BJ (cell line): ENCODE data around the gene SUPV3L1. TPM values are rescaled to one million over a fixed set of nuclear protein-coding genes. Genes with fewer than 3 reads are reported as not detected.

Experiments used
- CTCF ChIA-PET: fragments of 350-600 bp; formaldehyde crosslinking; extraction: SDS; loops from one replicate; lab custom pipeline; 2021; ENCODE audit warnings: antibody characterized with exemption, inconsistent platforms; lab: Yijun Ruan, JAX
- POLR2A ChIA-PET: fragments of 300-600 bp; sonication (Branson Sonifier 250); formaldehyde crosslinking; extraction: SDS; loops from one replicate; lab custom pipeline; 2021; ENCODE audit warnings: antibody characterized with exemption; lab: Charles Lee
- DNase-seq: peaks from one replicate; pipeline ENCODE4 v3.0.0-alpha.2; 2011; ENCODE audit warnings: low read depth
- H3K27me3 ChIP-seq: 2 replicates; pipeline ENCODE4 v1.6.0; 2011; ENCODE audit warnings: low read length; ENCODE audit not compliant: control insufficient read depth, insufficient read depth
- H3K36me3 ChIP-seq: 2 replicates; pipeline ENCODE4 v1.5.1; 2011; ENCODE audit warnings: low read length; ENCODE audit not compliant: control insufficient read depth, insufficient read depth
- H3K4me3 ChIP-seq: 2 replicates; pipeline ENCODE4 v1.5.1; 2011; ENCODE audit warnings: low read depth, mild to moderate bottlenecking, control low read depth, low read length
- CTCF ChIP-seq: IDR thresholded peaks from 2 replicates; pipeline ENCODE4 v1.5.1; 2011; ENCODE audit warnings: low read depth, mild to moderate bottlenecking, control low read depth, inconsistent platforms, low read length, moderate library complexity; ENCODE audit not compliant: insufficient read depth
- polyA plus RNA-seq: library from polyadenylated mRNA; depleted of rRNA; stranded (reverse); fragments of >200 nt; gene quantifications from 2 replicates; pipeline ENCODE4 v1.2.3, GENCODE V29; 2011

Gene SUPV3L1
- polyA plus RNA-seq, 1 experiment = 17.1 TPM

DNA sequence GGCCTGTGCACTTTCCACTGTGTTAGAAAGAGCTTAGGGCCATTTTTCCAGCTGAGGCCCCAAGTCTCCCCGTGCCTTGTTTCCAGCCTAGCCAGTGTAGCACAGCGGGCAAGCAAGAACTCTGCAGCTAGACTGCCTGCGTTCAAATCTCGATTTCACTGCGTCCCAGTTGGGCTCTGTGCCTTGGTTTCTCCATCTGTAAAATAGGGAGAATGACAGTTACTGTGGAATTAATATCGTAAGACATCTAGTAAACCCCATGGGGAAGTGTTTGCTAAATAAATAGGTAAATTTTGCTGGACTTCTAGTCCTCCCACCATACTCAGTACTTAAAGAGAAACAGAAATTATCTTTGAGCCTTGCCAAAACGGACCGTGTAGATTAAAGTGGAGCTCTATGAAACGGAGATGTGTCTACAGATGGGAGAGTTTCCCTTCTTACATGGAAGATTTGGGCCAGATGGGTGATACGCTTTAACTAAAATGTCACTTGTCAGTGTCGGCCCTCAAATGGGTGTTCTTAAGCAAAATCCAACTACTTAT lies 36.6 kb downstream of the SUPV3L1 start:
- ChIA-PET POLR2A (no interaction called here), CTCF (interaction anchor here (0.6 to 1.6 kb wide), 3 partner anchors 11 to 54 kb away, joined by 3 read pairs; no protein-coding TSS in a partner anchor)
- no peak for TF ChIP-seq CTCF
- H3K27me3 ChIP-seq = no peaks in the 10 kb centered on the region
- no peak overlapping the region for H3K4me3 ChIP-seq
- no peaks in the 10 kb centered on the region for H3K36me3 ChIP-seq
- DNase-seq = no peak

GRCh38 chr10:69217119-69217754 lies 37.2 kb downstream of the SUPV3L1 start:
- POLR2A ChIA-PET = no interaction called here
- CTCF ChIA-PET = interaction anchor here (1.6 kb wide), 1 partner anchor 12 kb away, joined by 3 read pairs; no protein-coding TSS in a partner anchor
- Histone ChIP-seq H3K27me3 (no peaks in the 10 kb centered on the region), H3K36me3 (no peaks in the 10 kb centered on the region), H3K4me3 (no peak overlapping the region)
- TF ChIP-seq CTCF = no peak
- DNase-seq = peak; percentile 66

DNA sequence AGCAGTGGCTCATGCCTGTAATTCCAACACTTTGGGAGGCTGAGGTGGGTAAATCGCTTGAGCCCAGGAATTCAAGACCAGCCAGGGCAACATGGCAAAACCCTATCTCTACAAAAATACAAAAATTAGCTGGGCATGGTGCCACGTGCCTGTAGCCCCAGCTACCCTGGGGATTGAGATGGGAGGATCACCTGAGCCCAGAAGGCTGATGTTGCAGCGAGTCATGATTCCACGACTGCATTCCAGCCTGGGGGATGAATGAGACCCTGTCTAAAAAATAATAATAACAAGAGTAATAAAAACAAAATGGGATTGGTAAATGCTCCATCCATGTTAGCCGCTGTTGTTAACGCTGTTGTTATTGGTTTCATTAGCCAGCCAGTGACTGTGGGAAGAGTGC lies 38.8 kb downstream of the SUPV3L1 start:
- CTCF ChIA-PET = interaction anchor here (1.0 to 1.7 kb wide), 3 partner anchors 8 to 124 kb away, joined by 3 read pairs; no protein-coding TSS in a partner anchor
- H3K27me3 ChIP-seq = no peaks in the 10 kb centered on the region
- POLR2A ChIA-PET = no interaction called here
- H3K4me3 ChIP-seq = no peak overlapping the region
- TF ChIP-seq CTCF = no peak
- no peak for DNase-seq
- no peaks in the 10 kb centered on the region for H3K36me3 ChIP-seq

GRCh38 chr10:69220041-69220451 lies 40.0 kb downstream of the SUPV3L1 start, which contains the start of gene HKDC1:
HKDC1 (plus strand) TSS chr10:69220332; CDS start chr10:69220436, 104 bp downstream.
- H3K36me3 ChIP-seq = no peaks in the 10 kb centered on the region
- POLR2A ChIA-PET = no interaction called here
- CTCF ChIA-PET = interaction anchor here (1.5 to 1.7 kb wide), 2 partner anchors 18 to 126 kb away, joined by 3 read pairs; no protein-coding TSS in a partner anchor
- H3K4me3 ChIP-seq = no peak within 1 kb of the TSS
- DNase-seq = no peak
- H3K27me3 ChIP-seq = no peaks in the 10 kb centered on the region
- no peak for TF ChIP-seq CTCF

- no peak for DNase-seq
- no peak overlapping the region for H3K4me3 ChIP-seq
- H3K27me3 ChIP-seq = no peaks in the 10 kb centered on the region
- no peaks in the 10 kb centered on the region for H3K36me3 ChIP-seq
- ChIA-PET CTCF (interaction anchor here (1.5 to 1.7 kb wide), 2 partner anchors 17 to 126 kb away, joined by 3 read pairs; no protein-coding TSS in a partner anchor), POLR2A (no interaction called here)
- no peak for TF ChIP-seq CTCF
These were observed 40.5 kb downstream of the SUPV3L1 start for GRCh38 chr10:69220507-69220906.
